Panc1 (cell line): ENCODE measurements around the gene DST. TPM values are rescaled to one million over a fixed set of nuclear protein-coding genes. Genes with fewer than 3 reads are reported as not detected.

Experiments used
- ATAC-seq: fragments of 200-7000 bp; cut with Tn5 transposase; 2 replicates; pipeline ENCODE4 v1.9.1; 2020; ENCODE audit warnings: mild to moderate bottlenecking, moderate library complexity
- BruUV-seq: library from RNA; stranded (reverse); fragments of 400-500 nt; replicated peaks from 2 replicates; lab custom pipeline; 2021; lab: Mats Ljungman, UMichigan
- CTCF ChIA-PET: fragments of 300-600 bp; sonication (Branson Sonifier 250); formaldehyde crosslinking; loops from one replicate; lab custom pipeline; 2022; ENCODE audit warnings: antibody characterized with exemption; lab: Charles Lee
- POLR2A ChIA-PET: fragments of 300-600 bp; sonication (Branson Sonifier 250); formaldehyde crosslinking; loops from one replicate; lab custom pipeline; 2022; ENCODE audit warnings: antibody characterized with exemption; lab: Charles Lee
- DNase-seq: peaks from one replicate; pipeline ENCODE4 v3.0.0-alpha.2; 2010; ENCODE audit warnings: low read depth, low spot score
- H3K27ac ChIP-seq: 2 replicates; pipeline ENCODE4 v1.5.1; 2011; ENCODE audit warnings: mild to moderate bottlenecking, low read length, inconsistent platforms
- H3K27me3 ChIP-seq: fragments of 200-500 bp; sonication (Bioruptor generic); 2 replicates; pipeline ENCODE4 v1.6.0; 2014; ENCODE audit warnings: low read length, inconsistent platforms; ENCODE audit not compliant: control insufficient read depth, insufficient read depth
- H3K36me3 ChIP-seq: fragments of 200-500 bp; sonication (Bioruptor generic); 2 replicates; pipeline ENCODE4 v1.5.1; 2014; ENCODE audit warnings: inconsistent platforms, mild to moderate bottlenecking, low read length, moderate library complexity; ENCODE audit not compliant: control insufficient read depth, insufficient read depth
- H3K4me1 ChIP-seq: 2 replicates; pipeline ENCODE4 v1.5.1; 2011; ENCODE audit warnings: inconsistent platforms, mild to moderate bottlenecking, low read length, moderate library complexity; ENCODE audit not compliant: control insufficient read depth, insufficient read depth
- H3K4me3 ChIP-seq, 2 experiments: 2 replicates each; pipeline ENCODE4 v1.5.1; 2011 to 2012; ENCODE audit warnings: low read depth in 2 of 2, low read length in 2 of 2, mild to moderate bottlenecking in 2 of 2, inconsistent platforms in 1 of 2, moderate library complexity in 1 of 2
- H3K9me3 ChIP-seq: fragments of 200-500 bp; sonication (Bioruptor generic); 2 replicates; pipeline ENCODE4 v1.5.1; 2014; ENCODE audit warnings: low read depth, mild to moderate bottlenecking, inconsistent platforms, low read length, moderate library complexity; ENCODE audit not compliant: control insufficient read depth, insufficient read depth
- CTCF ChIP-seq: fragments of 450-650 bp; IDR thresholded peaks from 2 replicates; pipeline ENCODE4 v1.5.1; 2017; ENCODE audit warnings: mild to moderate bottlenecking
- POLR2AphosphoS5 ChIP-seq: IDR thresholded peaks from 2 replicates; pipeline ENCODE4 v1.6.1; 2012; ENCODE audit warnings: mild to moderate bottlenecking, low read depth, low read length, moderate library complexity
- SIN3A ChIP-seq: IDR thresholded peaks from 2 replicates; pipeline ENCODE4 v1.6.1; 2012; ENCODE audit warnings: low read depth, mild to moderate bottlenecking, low read length, moderate library complexity, borderline replicate concordance; ENCODE audit not compliant: insufficient read depth
- TCF7L2 ChIP-seq: IDR thresholded peaks from 2 replicates; pipeline ENCODE4 v1.6.1; 2011; ENCODE audit warnings: mild to moderate bottlenecking, low read depth, low read length, inconsistent platforms
- in situ Hi-C: cut with HindIII; loops from 2 replicates; pipeline ENCODE4 v1.10.0; 2016; ENCODE audit warnings: low sequenced_read_pairs, low pct_unique_long_range_greater_than_20kb
- intact Hi-C: fragments of 100-400 bp; cut with micrococcal nuclease; formaldehyde crosslinking; loops from one replicate; pipeline ENCODE4 v1.10.0; 2022; ENCODE audit not compliant: unreplicated experiment
- total RNA-seq: library from RNA; stranded (reverse); gene quantifications from one replicate; pipeline ENCODE4 v1.2.1, GENCODE V29; 2021; ENCODE audit not compliant: unreplicated experiment
- TF ChIP-seq, protein P1 (sequence below), 2 experiments: IDR thresholded peaks; 2 replicates each; pipeline ENCODE4 v1.6.1; 2011 to 2012; ENCODE audit warnings: low read depth in 2 of 2, control low read depth in 1 of 2, low read length in 1 of 2, mild to moderate bottlenecking in 1 of 2, moderate library complexity in 1 of 2; ENCODE audit not compliant: insufficient read depth in 1 of 2

DST gene
- total RNA-seq, 1 experiment from 2014 or later, result 230 TPM

- TF ChIP-seq CTCF, result no peak
- TF ChIP-seq, protein P1, sequence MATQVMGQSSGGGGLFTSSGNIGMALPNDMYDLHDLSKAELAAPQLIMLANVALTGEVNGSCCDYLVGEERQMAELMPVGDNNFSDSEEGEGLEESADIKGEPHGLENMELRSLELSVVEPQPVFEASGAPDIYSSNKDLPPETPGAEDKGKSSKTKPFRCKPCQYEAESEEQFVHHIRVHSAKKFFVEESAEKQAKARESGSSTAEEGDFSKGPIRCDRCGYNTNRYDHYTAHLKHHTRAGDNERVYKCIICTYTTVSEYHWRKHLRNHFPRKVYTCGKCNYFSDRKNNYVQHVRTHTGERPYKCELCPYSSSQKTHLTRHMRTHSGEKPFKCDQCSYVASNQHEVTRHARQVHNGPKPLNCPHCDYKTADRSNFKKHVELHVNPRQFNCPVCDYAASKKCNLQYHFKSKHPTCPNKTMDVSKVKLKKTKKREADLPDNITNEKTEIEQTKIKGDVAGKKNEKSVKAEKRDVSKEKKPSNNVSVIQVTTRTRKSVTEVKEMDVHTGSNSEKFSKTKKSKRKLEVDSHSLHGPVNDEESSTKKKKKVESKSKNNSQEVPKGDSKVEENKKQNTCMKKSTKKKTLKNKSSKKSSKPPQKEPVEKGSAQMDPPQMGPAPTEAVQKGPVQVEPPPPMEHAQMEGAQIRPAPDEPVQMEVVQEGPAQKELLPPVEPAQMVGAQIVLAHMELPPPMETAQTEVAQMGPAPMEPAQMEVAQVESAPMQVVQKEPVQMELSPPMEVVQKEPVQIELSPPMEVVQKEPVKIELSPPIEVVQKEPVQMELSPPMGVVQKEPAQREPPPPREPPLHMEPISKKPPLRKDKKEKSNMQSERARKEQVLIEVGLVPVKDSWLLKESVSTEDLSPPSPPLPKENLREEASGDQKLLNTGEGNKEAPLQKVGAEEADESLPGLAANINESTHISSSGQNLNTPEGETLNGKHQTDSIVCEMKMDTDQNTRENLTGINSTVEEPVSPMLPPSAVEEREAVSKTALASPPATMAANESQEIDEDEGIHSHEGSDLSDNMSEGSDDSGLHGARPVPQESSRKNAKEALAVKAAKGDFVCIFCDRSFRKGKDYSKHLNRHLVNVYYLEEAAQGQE (IDR thresholded peaks at IDR 0.05; ENCODE audit: insufficient read depth in 1 of 2, low read depth in 2 of 2, low read length in 1 of 2), result no peak
- TF ChIP-seq TCF7L2, result no peak
- no peak for TF ChIP-seq POLR2AphosphoS5
- no peak for TF ChIP-seq SIN3A
- H3K27me3 ChIP-seq, result no peaks in the 10 kb centered on the region
- ChIA-PET POLR2A (no interaction called here), CTCF (interaction anchor here (0.9 to 1.2 kb wide), 2 partner anchors 13 to 224 kb away, joined by 3 to 6 read pairs; no protein-coding TSS in a partner anchor)
- peaks cover 54% of the 10 kb centered on the region for H3K36me3 ChIP-seq
- DNase-seq (no peak), ATAC-seq (no peak)
- no peaks in the 10 kb centered on the region for H3K4me1 ChIP-seq
- in situ Hi-C loops, result no loop called here
- no peaks in the 10 kb centered on the region for H3K9me3 ChIP-seq
- BruUV-seq, result no TSS peak
- intact Hi-C loops, result no loop called here
- no peak overlapping the region for H3K4me3 ChIP-seq
- no peak overlapping the region for H3K27ac ChIP-seq
Observed at GRCh38 chr6:56594699-56595098, 48.0 kb downstream of the DST start.

DNA sequence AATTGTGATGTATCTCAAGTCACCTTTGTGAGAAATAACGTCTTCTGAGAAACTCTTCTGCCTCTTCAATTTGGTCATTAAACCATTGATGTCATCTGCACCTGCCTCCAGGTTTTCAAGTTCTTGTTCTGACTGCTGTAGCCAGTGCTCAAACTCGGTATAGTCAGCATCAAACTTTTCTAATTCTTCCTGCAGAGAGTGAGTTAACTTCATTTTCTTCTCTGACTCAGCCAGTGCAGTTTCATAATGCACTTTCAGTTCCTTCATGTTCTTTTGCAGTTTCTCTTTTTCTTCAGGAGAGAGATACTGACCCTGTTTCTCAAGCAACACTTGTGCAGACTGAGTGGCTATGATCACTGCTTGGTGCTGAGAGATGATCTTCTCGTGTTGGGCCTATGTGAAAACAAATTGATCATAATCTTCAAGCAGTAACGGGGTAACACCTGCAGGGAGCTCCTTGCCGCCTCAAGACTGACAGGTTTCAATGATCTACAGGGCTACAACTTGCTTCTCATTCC lies 48.8 kb downstream of the DST start:
- H3K27me3 ChIP-seq, result no peaks in the 10 kb centered on the region
- no peak for ATAC-seq
- ChIA-PET CTCF (no interaction called here), POLR2A (no interaction called here)
- peaks cover 53% of the 10 kb centered on the region for H3K36me3 ChIP-seq
- no peak for TF ChIP-seq SIN3A
- TF ChIP-seq, protein P1 (IDR thresholded peaks at IDR 0.05; ENCODE audit: insufficient read depth in 1 of 2, low read depth in 2 of 2, low read length in 1 of 2), result no peak
- no peak for DNase-seq
- no TSS peak for BruUV-seq
- H3K27ac ChIP-seq, result no peak overlapping the region
- H3K4me1 ChIP-seq, result no peaks in the 10 kb centered on the region
- in situ Hi-C loops (no loop called here), intact Hi-C loops (loop anchor here (1.0 kb wide), 1 partner anchor 235 kb away; no protein-coding TSS in a partner anchor)
- H3K4me3 ChIP-seq, result no peak overlapping the region
- no peaks in the 10 kb centered on the region for H3K9me3 ChIP-seq
